ENCODE measurements around the gene TTC13.

TTC13 gene

DNA sequence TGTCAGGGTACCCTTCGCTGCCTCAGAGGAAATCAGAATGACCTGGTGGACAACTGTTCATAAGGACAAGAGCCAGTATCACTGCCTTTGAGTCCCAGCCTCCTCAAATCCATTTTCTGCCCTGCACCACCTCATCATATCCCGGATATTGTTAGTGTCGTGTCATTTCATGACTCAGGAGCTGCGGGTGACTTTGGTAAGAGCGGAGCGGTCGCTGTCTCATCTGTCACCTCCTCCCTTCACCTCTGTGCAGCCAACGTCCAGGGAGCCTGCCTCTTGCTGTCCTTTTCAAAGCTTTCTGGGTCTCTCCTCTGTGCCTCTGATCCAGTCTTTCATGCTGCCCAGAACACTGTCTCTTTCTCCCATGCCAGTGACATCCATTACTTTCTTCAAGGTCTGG is 103.3 kb downstream of the TTC13 start:
- DNase-seq (ENCODE audit: low spot score), result no peak

- no peak for DNase-seq (ENCODE audit: low spot score)
These were observed 107.7 kb downstream of the TTC13 start for GRCh38 chr1:230870916-230871315.

GRCh38 chr1:230869500-230869899 is 109.2 kb downstream of the TTC13 start:
- DNase-seq (ENCODE audit: low spot score), result no peak

- no peak for DNase-seq (ENCODE audit: low spot score)
These were observed 109.8 kb downstream of the TTC13 start for GRCh38 chr1:230868736-230869385.

- DNase-seq (ENCODE audit: low spot score), result peak; percentile 85
These were observed 110.5 kb downstream of the TTC13 start, which contains the start of gene C1orf198 for GRCh38 chr1:230867903-230868735. TSS of gene C1orf198 (minus strand) at chr1:230868521. CDS start at chr1:230868512, 9 bp downstream.

DNA sequence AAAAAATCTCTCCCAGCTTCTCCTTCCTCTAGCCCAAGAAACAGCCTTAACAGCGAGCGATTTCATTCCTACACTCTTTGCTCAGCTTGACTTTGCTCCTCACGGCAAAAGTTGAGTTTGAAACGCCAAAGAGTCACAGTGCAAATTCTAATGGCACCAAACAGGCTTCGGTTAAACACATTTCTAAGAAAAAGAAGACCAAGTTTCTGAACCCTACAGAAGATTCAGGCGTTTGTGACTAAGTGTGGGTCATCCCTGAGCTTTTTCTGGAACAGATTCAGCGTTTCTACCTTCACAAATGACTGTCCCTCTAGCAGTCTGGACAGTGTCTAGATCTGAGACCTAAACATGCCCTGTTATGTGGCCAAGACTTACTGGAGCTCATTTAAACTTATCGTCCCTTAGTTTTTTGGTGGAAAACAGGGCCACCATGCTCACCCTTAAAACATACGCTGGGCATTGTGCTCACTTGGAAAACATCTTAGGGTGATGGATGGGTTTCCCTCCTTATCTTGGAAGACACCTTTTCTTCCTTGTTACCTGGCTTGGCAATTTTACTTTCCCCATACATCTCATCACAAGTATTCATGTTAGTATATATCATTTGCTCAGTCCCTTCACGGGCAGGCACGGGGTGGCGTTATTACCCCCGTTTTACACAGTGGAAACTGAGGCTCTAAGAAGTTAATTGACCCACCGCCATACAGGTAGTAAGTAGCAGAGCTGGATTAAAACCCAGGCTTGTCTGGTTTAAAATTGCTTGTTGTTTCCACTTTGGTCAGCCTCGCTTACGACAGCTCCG is 111.4 kb downstream of the TTC13 start:
- DNase-seq (ENCODE audit: low spot score), result no peak

DNA sequence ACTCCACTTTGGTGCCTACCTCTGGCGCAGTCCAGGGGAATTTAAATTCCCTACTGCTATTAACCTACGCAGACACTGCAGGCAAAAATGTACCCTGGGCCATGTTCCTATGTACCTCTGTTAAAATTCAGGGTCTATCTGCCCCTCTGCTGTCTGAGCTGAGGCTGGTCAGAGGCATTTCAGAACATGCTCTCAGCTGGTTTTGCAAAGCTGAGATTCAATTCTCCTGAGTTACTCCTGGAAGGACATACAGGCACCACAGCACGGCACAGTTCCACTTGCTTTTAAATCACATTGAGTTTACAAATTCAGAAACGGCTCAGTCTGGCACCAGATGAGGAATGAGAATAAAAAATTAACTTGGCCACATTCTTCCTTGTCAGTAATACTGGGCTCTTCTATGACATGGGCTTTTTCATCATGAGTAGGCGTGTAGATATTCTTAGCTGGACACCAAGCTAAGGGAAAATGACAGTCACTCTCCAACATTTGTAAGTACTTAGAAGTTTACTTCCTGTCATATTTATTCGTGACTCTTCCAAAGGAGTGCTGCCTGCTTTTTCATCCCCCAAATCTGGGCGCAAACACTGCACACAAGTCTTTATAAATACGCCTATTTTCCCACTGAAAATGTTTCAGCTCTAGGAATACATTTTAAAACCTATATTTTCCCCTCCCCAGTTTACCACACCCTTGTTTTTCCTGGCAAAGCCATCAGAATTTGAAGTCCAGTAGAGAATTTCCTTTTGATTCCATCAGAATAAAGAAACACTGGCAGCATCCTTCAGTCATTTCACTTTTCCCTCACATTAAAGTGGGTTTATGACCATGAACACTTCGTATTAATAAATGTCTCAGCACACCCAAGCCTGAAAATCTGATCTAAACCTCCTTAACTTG is 112.2 kb downstream of the TTC13 start:
- no peak for DNase-seq (ENCODE audit: low spot score)

GRCh38 chr1:230865062-230865817 is 113.4 kb downstream of the TTC13 start:
- DNase-seq (ENCODE audit: low spot score), result no peak

- DNase-seq (ENCODE audit: low spot score), result no peak
These were observed 114.2 kb downstream of the TTC13 start for GRCh38 chr1:230864441-230864840.

DNA sequence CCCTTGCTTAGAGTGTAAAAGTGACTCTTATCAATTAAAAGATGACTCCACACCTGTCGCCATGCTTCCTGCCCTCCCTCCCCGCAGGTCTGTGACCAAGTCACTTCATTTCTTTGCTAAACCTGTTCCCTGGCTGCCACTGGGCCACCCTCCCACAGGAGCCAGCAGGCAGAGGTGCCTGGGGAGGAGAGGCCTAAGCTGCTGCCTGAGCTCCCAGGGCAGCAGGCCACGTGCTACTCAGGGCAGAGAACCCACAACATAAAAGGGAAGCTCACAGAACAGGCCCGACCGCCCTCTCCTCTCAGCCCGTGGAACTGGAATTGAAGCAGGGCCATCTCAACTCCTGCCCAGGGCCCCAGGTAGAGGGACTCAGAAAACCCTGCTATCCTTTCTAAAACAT is 115.2 kb downstream of the TTC13 start:
- no peak for DNase-seq (ENCODE audit: low spot score)

DNA sequence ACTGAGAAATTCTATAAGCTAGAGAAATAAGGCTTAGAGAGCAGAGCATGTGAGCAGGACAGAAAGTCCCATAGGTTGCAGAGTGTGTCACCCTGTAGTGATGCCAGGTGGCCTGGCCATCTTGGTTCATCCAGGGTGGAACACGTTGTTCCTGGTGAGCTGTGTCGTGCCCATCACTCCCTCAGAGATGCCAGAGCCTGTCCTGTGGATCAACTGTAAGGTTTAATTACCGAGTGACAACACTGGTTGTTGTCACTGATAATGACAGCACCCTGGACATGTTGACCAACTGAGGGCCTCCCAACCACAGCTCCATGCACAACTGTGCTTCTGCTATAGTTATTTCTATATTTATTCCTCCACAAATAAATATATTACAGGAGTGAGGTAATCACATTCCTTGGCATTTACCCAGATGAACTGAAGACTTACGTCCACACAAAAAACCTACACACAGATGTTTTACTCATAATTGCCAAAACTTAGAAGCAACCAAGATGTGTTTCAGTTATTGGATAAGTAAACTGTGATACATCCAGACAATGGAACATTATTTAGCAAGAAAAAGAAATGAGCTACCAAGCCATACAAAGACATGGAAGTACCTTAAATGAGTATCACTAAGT is 116.6 kb downstream of the TTC13 start:
- no peak for DNase-seq (ENCODE audit: low spot score)

DNA sequence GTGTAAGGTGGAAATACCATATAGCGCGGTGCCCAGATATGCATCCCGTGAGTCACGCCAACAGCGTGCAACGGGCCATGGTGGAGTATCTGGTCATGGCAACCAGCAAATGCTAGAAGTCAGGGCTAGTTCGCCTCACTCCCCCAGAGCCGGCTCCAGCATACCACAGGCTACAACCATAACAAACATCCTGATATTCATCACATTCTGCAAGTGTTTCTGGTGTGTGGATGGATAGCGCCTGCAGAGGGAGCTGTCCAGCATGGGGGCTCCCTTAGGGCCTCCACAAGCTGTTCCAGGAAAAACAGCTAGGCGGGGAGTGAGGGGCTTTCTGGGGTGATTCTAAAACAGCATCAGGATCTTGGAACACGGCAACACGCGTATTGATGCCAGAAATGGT is 117.2 kb downstream of the TTC13 start:
- DNase-seq (ENCODE audit: low spot score), result peak; percentile 38

- no peak for DNase-seq (ENCODE audit: low spot score)
These were observed 117.9 kb downstream of the TTC13 start for GRCh38 chr1:230860617-230861384.

- no peak for DNase-seq (ENCODE audit: low spot score)
These were observed 119.5 kb downstream of the TTC13 start for GRCh38 chr1:230858918-230859729.

DNA sequence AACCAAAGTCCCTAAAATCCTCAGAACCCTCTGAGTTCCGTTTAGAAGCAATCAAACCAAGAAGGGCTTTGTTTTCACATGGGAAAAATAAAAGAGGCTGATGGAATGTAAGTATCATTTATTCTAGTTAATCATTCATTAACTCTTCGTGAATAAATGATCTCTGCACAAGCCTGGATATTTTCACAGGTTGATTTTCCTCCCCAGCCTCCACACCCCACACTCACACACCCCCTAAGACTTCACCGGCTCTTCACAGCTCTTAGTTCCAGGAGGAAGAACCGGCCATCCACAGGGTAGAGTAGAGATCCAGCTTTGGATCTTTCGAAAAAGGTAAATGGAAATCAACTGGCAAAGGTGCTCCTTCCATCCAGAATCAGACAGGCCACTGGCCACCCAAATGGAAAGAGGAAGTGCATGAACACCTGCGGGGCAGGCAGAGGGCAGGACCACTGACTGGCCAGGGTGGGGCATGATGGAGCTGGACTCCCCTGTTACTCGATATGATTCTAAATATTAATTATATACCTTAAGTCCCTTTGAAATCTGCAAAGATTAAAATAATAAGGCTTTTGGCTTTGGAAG is 120.3 kb downstream of the TTC13 start:
- DNase-seq (ENCODE audit: low spot score), result no peak

- no peak for DNase-seq (ENCODE audit: low spot score)
These were observed 120.8 kb downstream of the TTC13 start for GRCh38 chr1:230857822-230858221.

DNA sequence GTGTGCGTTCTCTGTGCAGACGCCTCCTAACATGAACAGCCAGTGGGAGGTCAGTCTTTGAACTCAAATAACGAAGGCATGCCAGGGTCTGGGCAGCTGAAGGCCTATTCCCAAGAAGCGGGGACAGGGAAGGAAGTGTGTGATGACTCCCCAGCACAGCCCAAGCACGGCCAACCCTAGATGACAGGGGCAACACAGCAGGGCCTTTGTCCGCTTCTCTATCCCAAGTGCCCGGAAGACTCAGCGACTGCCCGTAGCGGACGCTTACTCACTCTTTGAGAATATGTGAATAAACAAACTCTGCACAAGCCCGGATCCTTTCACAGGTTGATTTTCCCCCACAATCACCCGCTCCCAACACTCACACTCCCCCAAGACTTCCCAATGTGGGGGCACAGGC is 121.6 kb downstream of the TTC13 start:
- no peak for DNase-seq (ENCODE audit: low spot score)
